Naive thymus-derived CD4-positive, alpha-beta T cell (primary cell): ENCODE results near the gene FLRT2. TPM values are rescaled to one million over a fixed set of nuclear protein-coding genes. Genes with fewer than 3 reads are reported as not detected.

Source experiments
- ATAC-seq: fragments of 150-1000 bp; cut with Tn5 transposase; 2 replicates; pipeline ENCODE4 v1.10.0; 2021; ENCODE audit warnings: mild to moderate bottlenecking, moderate library complexity
- CTCF ChIA-PET: fragments of 350-600 bp; sonication (Branson Sonifier 250); formaldehyde crosslinking; loops from one replicate; lab custom pipeline; 2021; ENCODE audit warnings: antibody characterized with exemption; lab: Charles Lee
- POLR2A ChIA-PET: fragments of 350-600 bp; sonication (Branson Sonifier 250); formaldehyde crosslinking; loops from one replicate; lab custom pipeline; 2021; ENCODE audit warnings: antibody characterized with exemption, inconsistent platforms; lab: Charles Lee
- DNase-seq, 9 donors: peaks; one replicate each; pipeline versions ENCODE4 v3.0.0 to v3.0.0-alpha.2; 2020 to 2022; ENCODE audit warnings: mixed read lengths in 1 of 9
- H3K27ac ChIP-seq: one replicate; pipeline ENCODE4 v1.7.0; 2013; ENCODE audit warnings: mild to moderate bottlenecking, low read depth, low read length, moderate library complexity
- H3K27me3 ChIP-seq, 2 donors: one replicate each; pipeline ENCODE4 v1.7.0; 2013; ENCODE audit warnings: low read length in 2 of 2, mild to moderate bottlenecking in 2 of 2, moderate library complexity in 2 of 2; ENCODE audit not compliant: control insufficient read depth in 2 of 2, insufficient read depth in 2 of 2
- H3K36me3 ChIP-seq, 3 experiments: 1 replicate in 2 of 3; 2 replicates in 1 of 3; pipeline ENCODE4 v1.7.0; 2013; ENCODE audit warnings: low read length in 3 of 3, mild to moderate bottlenecking in 3 of 3, moderate library complexity in 1 of 3; ENCODE audit not compliant: insufficient read depth in 3 of 3, control insufficient read depth in 2 of 3
- H3K4me1 ChIP-seq, 2 donors: one replicate each; pipeline ENCODE4 v1.7.0; 2013; ENCODE audit warnings: low read length in 2 of 2, mild to moderate bottlenecking in 2 of 2, moderate library complexity in 1 of 2; ENCODE audit not compliant: control insufficient read depth in 2 of 2, insufficient read depth in 2 of 2
- H3K4me3 ChIP-seq: 2 replicates; pipeline ENCODE4 v1.7.0; 2013; ENCODE audit warnings: mild to moderate bottlenecking, low read length
- H3K9me3 ChIP-seq, 3 experiments: 1 replicate in 2 of 3; 2 replicates in 1 of 3; pipeline ENCODE4 v1.7.0; 2013; ENCODE audit warnings: low read length in 3 of 3; ENCODE audit not compliant: control insufficient read depth in 2 of 3
- H3K27ac Mint-ChIP-seq, 9 donors: one replicate each; pipeline ENCODE4 v1.8.0; 2020 to 2022; ENCODE audit warnings: mixed read lengths in 9 of 9, mild to moderate bottlenecking in 8 of 9, moderate library complexity in 5 of 9, inconsistent platforms in 2 of 9
- H3K27me3 Mint-ChIP-seq, 5 donors: one replicate each; pipeline ENCODE4 v1.8.0; 2021 to 2022; ENCODE audit warnings: mixed read lengths in 5 of 5, mild to moderate bottlenecking in 1 of 5
- H3K36me3 Mint-ChIP-seq, 5 donors: one replicate each; pipeline ENCODE4 v1.8.0; 2020 to 2022; ENCODE audit warnings: mixed read lengths in 5 of 5, mild to moderate bottlenecking in 3 of 5, inconsistent platforms in 1 of 5
- H3K4me1 Mint-ChIP-seq, 7 donors: one replicate each; pipeline ENCODE4 v1.8.0; 2020 to 2022; ENCODE audit warnings: mixed read lengths in 7 of 7, mild to moderate bottlenecking in 3 of 7, inconsistent platforms in 1 of 7
- H3K4me3 Mint-ChIP-seq, 10 donors: one replicate each; pipeline ENCODE4 v1.8.0; 2020 to 2022; ENCODE audit warnings: mild to moderate bottlenecking in 10 of 10, mixed read lengths in 10 of 10, moderate library complexity in 6 of 10, inconsistent platforms in 2 of 10
- H3K9me3 Mint-ChIP-seq, 11 donors: one replicate each; pipeline ENCODE4 v1.8.0; 2020 to 2022; ENCODE audit warnings: mixed read lengths in 11 of 11, mild to moderate bottlenecking in 4 of 11, inconsistent platforms in 1 of 11, moderate library complexity in 1 of 11
- intact Hi-C, 2 donors: fragments of 100-400 bp; cut with micrococcal nuclease; formaldehyde crosslinking; loops; one replicate each; pipeline ENCODE4 v1.15.1; 2023
- polyA plus RNA-seq, 2 donors: library from polyadenylated mRNA; unstranded; fragments of 300-500 nt; fragmentation: Illumina TruSeq; gene quantifications; one replicate each; pipeline ENCODE4 v1.2.3, GENCODE V29; 2021
- total RNA-seq, 6 experiments: library from RNA in 5 of 6; stranded (reverse) in 5 of 6; gene quantifications; 1 replicate in 5 of 6; 2 replicates in 1 of 6; pipeline ENCODE4 v1.2.3 and lab custom pipeline; 2021 to 2026

Gene FLRT2
- total and polyA plus RNA-seq, 7 experiments from 2014 or later: not detected

GRCh38 chr14:85554106-85554505 lies 24.2 kb downstream of the FLRT2 start:
- no peaks in the 10 kb centered on the region for H3K27me3 ChIP-seq
- no peak overlapping the region for H3K4me3 ChIP-seq
- no peak overlapping the region for H3K27ac ChIP-seq
- H3K9me3 Mint-ChIP-seq: peaks cover 0 to 10% (median 5%) of the 10 kb centered on the region in 11 donors
- DNase-seq (no peak), ATAC-seq (no peak)
- H3K27me3 Mint-ChIP-seq: peaks cover 0 to 4% (median 0%) of the 10 kb centered on the region in 5 donors
- H3K4me1 Mint-ChIP-seq: no peaks in the 10 kb centered on the region
- no peak overlapping the region for H3K27ac Mint-ChIP-seq
- no peak overlapping the region for H3K4me3 Mint-ChIP-seq
- ChIA-PET CTCF (no interaction called here), POLR2A (no interaction called here)
- intact Hi-C loops: no loop called here
- peaks cover 0 to 3% (median 0%) of the 10 kb centered on the region in 5 donors for H3K36me3 Mint-ChIP-seq
- no peaks in the 10 kb centered on the region for H3K9me3 ChIP-seq
- H3K36me3 ChIP-seq: no peaks in the 10 kb centered on the region
- no peaks in the 10 kb centered on the region for H3K4me1 ChIP-seq

DNA sequence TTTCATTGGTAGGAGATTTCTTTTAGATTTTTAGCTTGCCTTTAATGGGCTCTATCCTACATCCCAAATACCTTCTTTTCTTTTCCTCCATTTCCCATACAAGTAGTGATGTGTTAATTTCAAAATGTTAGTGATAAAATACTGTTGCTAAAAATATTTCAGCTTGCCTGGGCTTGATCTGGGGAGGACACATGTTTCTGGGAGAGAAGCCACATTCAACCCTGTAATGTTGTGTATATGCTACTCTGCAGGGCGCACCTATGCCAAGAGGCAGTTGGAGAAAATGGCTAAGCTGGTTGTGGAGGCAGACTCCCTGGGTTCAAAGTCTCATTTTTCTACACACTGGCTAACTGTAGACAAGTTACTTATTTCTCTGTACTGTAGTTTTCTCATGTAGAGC lies 26.3 kb downstream of the FLRT2 start:
- Histone ChIP-seq H3K9me3 (no peaks in the 10 kb centered on the region), H3K27me3 (no peaks in the 10 kb centered on the region), H3K4me3 (no peak overlapping the region), H3K36me3 (no peaks in the 10 kb centered on the region), H3K27ac (no peak overlapping the region), H3K4me1 (no peaks in the 10 kb centered on the region)
- ChIA-PET CTCF (no interaction called here), POLR2A (no interaction called here)
- Mint-ChIP-seq H3K36me3 (peaks cover 0 to 3% (median 0%) of the 10 kb centered on the region in 5 donors), H3K9me3 (peaks cover 0 to 13% (median 5%) of the 10 kb centered on the region in 11 donors), H3K4me1 (no peaks in the 10 kb centered on the region), H3K27ac (no peak overlapping the region), H3K4me3 (no peak overlapping the region), H3K27me3 (peaks cover 0 to 4% (median 0%) of the 10 kb centered on the region in 5 donors)
- DNase-seq (no peak), ATAC-seq (no peak)
- intact Hi-C loops: no loop called here

GRCh38 chr14:85558505-85558904 lies 28.6 kb downstream of the FLRT2 start:
- POLR2A ChIA-PET: no interaction called here
- H3K4me1 Mint-ChIP-seq: no peaks in the 10 kb centered on the region

DNA sequence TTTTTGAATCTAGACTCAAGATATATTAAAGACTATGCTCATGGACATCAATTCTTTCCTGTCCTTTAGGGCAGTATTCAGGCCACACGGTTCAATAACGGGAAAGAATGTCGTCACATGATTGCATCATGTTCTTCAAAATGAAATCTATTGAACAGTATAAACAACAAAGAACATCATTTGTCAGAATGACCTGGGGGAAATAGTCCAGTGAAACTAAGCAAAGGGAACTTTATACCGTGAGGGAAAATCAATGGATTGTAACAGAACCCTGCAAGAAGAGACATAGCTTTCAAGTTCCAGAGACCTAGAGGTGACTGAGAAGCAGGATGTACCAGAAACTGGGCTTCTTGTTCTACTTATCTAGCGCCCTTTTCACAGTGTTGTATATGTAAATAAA lies 32.7 kb downstream of the FLRT2 start:
- no peaks in the 10 kb centered on the region for H3K9me3 ChIP-seq
- peaks cover 0 to 10% (median 0%) of the 10 kb centered on the region in 11 donors for H3K9me3 Mint-ChIP-seq
- peaks cover 0 to 5% (median 0%) of the 10 kb centered on the region in 5 donors for H3K27me3 Mint-ChIP-seq
- no peaks in the 10 kb centered on the region for H3K36me3 Mint-ChIP-seq
- POLR2A ChIA-PET: no interaction called here
- no peak overlapping the region for H3K4me3 ChIP-seq
- H3K27ac Mint-ChIP-seq: no peak overlapping the region
- intact Hi-C loops: no loop called here
- DNase-seq (no peak), ATAC-seq (no peak)
- no peaks in the 10 kb centered on the region for H3K27me3 ChIP-seq
- no peaks in the 10 kb centered on the region for H3K4me1 Mint-ChIP-seq
- H3K27ac ChIP-seq: no peak overlapping the region
- no peaks in the 10 kb centered on the region for H3K4me1 ChIP-seq
- no peaks in the 10 kb centered on the region for H3K36me3 ChIP-seq
- CTCF ChIA-PET: no interaction called here
- H3K4me3 Mint-ChIP-seq: no peak overlapping the region

More at GRCh38 chr14:85558505-85558904, 28.6 kb downstream of the FLRT2 start:
- peaks cover 0 to 3% (median 0%) of the 10 kb centered on the region in 5 donors for H3K36me3 Mint-ChIP-seq
- peaks cover 0 to 5% (median 0%) of the 10 kb centered on the region in 5 donors for H3K27me3 Mint-ChIP-seq
- ATAC-seq (no peak), DNase-seq (no peak)
- no peak overlapping the region for H3K27ac Mint-ChIP-seq
- CTCF ChIA-PET: no interaction called here
- H3K4me3 Mint-ChIP-seq: no peak overlapping the region
- H3K9me3 ChIP-seq: no peaks in the 10 kb centered on the region
- H3K36me3 ChIP-seq: no peaks in the 10 kb centered on the region
- intact Hi-C loops: no loop called here
- no peak overlapping the region for H3K4me3 ChIP-seq
- no peaks in the 10 kb centered on the region for H3K4me1 ChIP-seq
- no peak overlapping the region for H3K27ac ChIP-seq
- H3K9me3 Mint-ChIP-seq: peaks cover 0 to 13% (median 5%) of the 10 kb centered on the region in 11 donors
- H3K27me3 ChIP-seq: no peaks in the 10 kb centered on the region

GRCh38 chr14:85564841-85565527 lies 35.0 kb downstream of the FLRT2 start:
- peaks cover 0 to 5% (median 0%) of the 10 kb centered on the region in 5 donors for H3K27me3 Mint-ChIP-seq
- ChIA-PET POLR2A (no interaction called here), CTCF (no interaction called here)
- H3K36me3 ChIP-seq: no peaks in the 10 kb centered on the region
- intact Hi-C loops: no loop called here
- H3K4me3 Mint-ChIP-seq: no peak overlapping the region
- H3K27ac ChIP-seq: no peak overlapping the region
- ATAC-seq: no peak
- H3K9me3 Mint-ChIP-seq: peaks cover 0 to 8% (median 0%) of the 10 kb centered on the region in 11 donors
- DNase-seq: no peak
- H3K36me3 Mint-ChIP-seq: no peaks in the 10 kb centered on the region
- no peaks in the 10 kb centered on the region for H3K9me3 ChIP-seq
- H3K4me1 ChIP-seq: no peaks in the 10 kb centered on the region
- H3K4me1 Mint-ChIP-seq: no peaks in the 10 kb centered on the region
- H3K27ac Mint-ChIP-seq: no peak overlapping the region
- H3K4me3 ChIP-seq: no peak overlapping the region
- no peaks in the 10 kb centered on the region for H3K27me3 ChIP-seq

GRCh38 chr14:85565862-85566296 lies 35.9 kb downstream of the FLRT2 start:
- no peak overlapping the region for H3K4me3 Mint-ChIP-seq
- DNase-seq: no peak
- no peaks in the 10 kb centered on the region for H3K36me3 Mint-ChIP-seq
- peaks cover 0 to 6% (median 0%) of the 10 kb centered on the region in 11 donors for H3K9me3 Mint-ChIP-seq
- H3K27me3 Mint-ChIP-seq: peaks cover 0 to 5% (median 0%) of the 10 kb centered on the region in 5 donors
- ChIA-PET CTCF (no interaction called here), POLR2A (no interaction called here)
- no peak for ATAC-seq
- H3K27me3 ChIP-seq: no peaks in the 10 kb centered on the region
- no peak overlapping the region for H3K27ac ChIP-seq
- no peaks in the 10 kb centered on the region for H3K36me3 ChIP-seq
- no peak overlapping the region for H3K27ac Mint-ChIP-seq
- no peak overlapping the region for H3K4me3 ChIP-seq
- H3K9me3 ChIP-seq: no peaks in the 10 kb centered on the region
- H3K4me1 ChIP-seq: no peaks in the 10 kb centered on the region
- no peaks in the 10 kb centered on the region for H3K4me1 Mint-ChIP-seq
- intact Hi-C loops: no loop called here

GRCh38 chr14:85566603-85567002 lies 36.7 kb downstream of the FLRT2 start:
- H3K36me3 ChIP-seq: no peaks in the 10 kb centered on the region
- intact Hi-C loops: no loop called here
- Mint-ChIP-seq H3K27me3 (peaks cover 0 to 5% (median 0%) of the 10 kb centered on the region in 5 donors), H3K4me3 (no peak overlapping the region), H3K9me3 (peaks cover 0 to 4% (median 0%) of the 10 kb centered on the region in 11 donors), H3K4me1 (no peaks in the 10 kb centered on the region), H3K27ac (no peak overlapping the region), H3K36me3 (no peaks in the 10 kb centered on the region)
- CTCF ChIA-PET: no interaction called here
- no peaks in the 10 kb centered on the region for H3K9me3 ChIP-seq
- DNase-seq (no peak), ATAC-seq (no peak)
- H3K4me3 ChIP-seq: no peak overlapping the region
- POLR2A ChIA-PET: no interaction called here
- H3K27me3 ChIP-seq: no peaks in the 10 kb centered on the region
- no peaks in the 10 kb centered on the region for H3K4me1 ChIP-seq
- H3K27ac ChIP-seq: no peak overlapping the region
